OCI-LY3 (cell line): ENCODE measurements around the gene MOB3B.

Source experiments
- H2AFZ ChIP-seq: fragments of 200-600, 300-600 bp; shearing (Covaris generic); 2 replicates; pipeline ENCODE4 v1.6.0; 2014; ENCODE audit warnings: antibody characterized with exemption, low read depth, low read length
- H3K27ac ChIP-seq: fragments of 200-600, 300-600 bp; sonication (generic); 2 replicates; pipeline ENCODE4 v1.5.1; 2014; ENCODE audit warnings: mild to moderate bottlenecking, low read length, moderate library complexity, mixed read lengths
- H3K27me3 ChIP-seq: fragments of 200-600, 300-600 bp; sonication (generic); 2 replicates; pipeline ENCODE4 v1.6.1; 2014; ENCODE audit warnings: low read depth, low read length, mixed read lengths
- H3K36me3 ChIP-seq: fragments of 200-600, 300-600 bp; sonication (generic); replicated peaks from 2 replicates; pipeline ENCODE3; 2014; ENCODE audit warnings: low read depth, low read length, mixed read lengths
- H3K4me1 ChIP-seq: fragments of 300-600, 200-600 bp; sonication (generic); 2 replicates; pipeline ENCODE4 v1.6.1; 2014; ENCODE audit warnings: low read length, mixed read lengths
- H3K4me2 ChIP-seq: fragments of 200-600, 300-600 bp; sonication (generic); 2 replicates; pipeline ENCODE4 v1.6.1; 2014; ENCODE audit warnings: low read length, mixed read lengths
- H3K4me3 ChIP-seq: fragments of 300-600, 200-600 bp; sonication (generic); 2 replicates; pipeline ENCODE4 v1.5.1; 2014; ENCODE audit warnings: antibody characterized with exemption, mild to moderate bottlenecking, low read length, moderate library complexity
- H3K79me2 ChIP-seq: fragments of 300-600, 200-600 bp; shearing (Covaris generic); 2 replicates; pipeline ENCODE4 v1.6.1; 2014; ENCODE audit warnings: mild to moderate bottlenecking, low read length, mixed read lengths
- H3K9ac ChIP-seq: fragments of 300-600, 200-600 bp; shearing (Covaris generic); 2 replicates; pipeline ENCODE4 v1.6.0; 2014; ENCODE audit warnings: mild to moderate bottlenecking, low read length, moderate library complexity
- H3K9me3 ChIP-seq: fragments of 200-600, 300-600 bp; shearing (Covaris generic); 2 replicates; pipeline ENCODE4 v1.6.1; 2014; ENCODE audit warnings: low read length, mixed read lengths; ENCODE audit not compliant: insufficient read depth
- H4K20me1 ChIP-seq: fragments of 200-600, 300-600 bp; sonication (generic); 2 replicates; pipeline ENCODE4 v1.6.1; 2016; ENCODE audit warnings: low read length, mixed read lengths; ENCODE audit not compliant: insufficient read depth
- EZH2phosphoT487 ChIP-seq: fragments of 200-600 bp; shearing (Covaris generic); IDR thresholded peaks from 2 replicates; pipeline ENCODE4 v1.6.1; 2018; ENCODE audit warnings: antibody characterized with exemption, mixed run types, low read depth
- TF ChIP-seq, protein P1 (sequence below): fragments of 200-600, 300-600 bp; sonication (generic); IDR thresholded peaks from 2 replicates; pipeline ENCODE4 v1.5.1; 2014; ENCODE audit warnings: antibody characterized with exemption, low read length, low read depth

Gene MOB3B

GRCh38 chr9:27426511-27427271 is 102.9 kb downstream of the MOB3B start:
- Histone ChIP-seq H2AFZ (no peak overlapping the region), H3K9ac (no peak overlapping the region), H3K4me3 (no peak overlapping the region), H3K27ac (no peak overlapping the region), H3K79me2 (no peaks in the 10 kb centered on the region), H3K4me2 (no peak overlapping the region), H3K36me3 (no peaks in the 10 kb centered on the region), H4K20me1 (no peaks in the 10 kb centered on the region), H3K27me3 (peaks cover 14% of the 10 kb centered on the region), H3K9me3 (no peaks in the 10 kb centered on the region), H3K4me1 (no peaks in the 10 kb centered on the region)
- TF ChIP-seq EZH2phosphoT487: no peak
- TF ChIP-seq, protein P1, sequence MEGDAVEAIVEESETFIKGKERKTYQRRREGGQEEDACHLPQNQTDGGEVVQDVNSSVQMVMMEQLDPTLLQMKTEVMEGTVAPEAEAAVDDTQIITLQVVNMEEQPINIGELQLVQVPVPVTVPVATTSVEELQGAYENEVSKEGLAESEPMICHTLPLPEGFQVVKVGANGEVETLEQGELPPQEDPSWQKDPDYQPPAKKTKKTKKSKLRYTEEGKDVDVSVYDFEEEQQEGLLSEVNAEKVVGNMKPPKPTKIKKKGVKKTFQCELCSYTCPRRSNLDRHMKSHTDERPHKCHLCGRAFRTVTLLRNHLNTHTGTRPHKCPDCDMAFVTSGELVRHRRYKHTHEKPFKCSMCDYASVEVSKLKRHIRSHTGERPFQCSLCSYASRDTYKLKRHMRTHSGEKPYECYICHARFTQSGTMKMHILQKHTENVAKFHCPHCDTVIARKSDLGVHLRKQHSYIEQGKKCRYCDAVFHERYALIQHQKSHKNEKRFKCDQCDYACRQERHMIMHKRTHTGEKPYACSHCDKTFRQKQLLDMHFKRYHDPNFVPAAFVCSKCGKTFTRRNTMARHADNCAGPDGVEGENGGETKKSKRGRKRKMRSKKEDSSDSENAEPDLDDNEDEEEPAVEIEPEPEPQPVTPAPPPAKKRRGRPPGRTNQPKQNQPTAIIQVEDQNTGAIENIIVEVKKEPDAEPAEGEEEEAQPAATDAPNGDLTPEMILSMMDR: no peak

- Histone ChIP-seq H3K27me3 (0 out of 2 replicates have a peak, but pooled peaks cover 7% of the 10 kb centered on the region), H3K36me3 (no peaks in the 10 kb centered on the region), H3K9ac (no peak overlapping the region), H3K9me3 (no peaks in the 10 kb centered on the region), H2AFZ (no peak overlapping the region), H3K4me2 (no peak overlapping the region), H4K20me1 (no peaks in the 10 kb centered on the region), H3K79me2 (no peaks in the 10 kb centered on the region), H3K4me1 (no peaks in the 10 kb centered on the region), H3K4me3 (no peak overlapping the region), H3K27ac (no peak overlapping the region)
- no peak for TF ChIP-seq EZH2phosphoT487
- TF ChIP-seq, protein P1: no peak
These were observed 103.6 kb downstream of the MOB3B start for GRCh38 chr9:27425827-27426510.

- Histone ChIP-seq H2AFZ (no peak overlapping the region), H3K36me3 (no peaks in the 10 kb centered on the region), H3K9ac (no peak overlapping the region), H3K4me2 (no peak overlapping the region), H3K27me3 (0 out of 2 replicates have a peak, but pooled peaks cover 7% of the 10 kb centered on the region), H3K27ac (no peak overlapping the region), H3K9me3 (no peaks in the 10 kb centered on the region), H3K79me2 (no peaks in the 10 kb centered on the region), H4K20me1 (no peaks in the 10 kb centered on the region), H3K4me3 (no peak overlapping the region), H3K4me1 (no peaks in the 10 kb centered on the region)
- no peak for TF ChIP-seq EZH2phosphoT487
- TF ChIP-seq, protein P1: no peak
These were observed 105.5 kb downstream of the MOB3B start for GRCh38 chr9:27423915-27424710.
